OCI-LY3 (cell line): Measurements from ENCODE around the gene PVALB.

Experiments used
- EZH2phosphoT487 ChIP-seq: fragments of 200-600 bp; shearing (Covaris generic); IDR thresholded peaks from 2 replicates; pipeline ENCODE4 v1.6.1; 2018; ENCODE audit warnings: antibody characterized with exemption, mixed run types, low read depth
- TF ChIP-seq, protein P1 (sequence below): fragments of 200-600, 300-600 bp; sonication (generic); IDR thresholded peaks from 2 replicates; pipeline ENCODE4 v1.5.1; 2014; ENCODE audit warnings: antibody characterized with exemption, low read length, low read depth

- TF ChIP-seq, protein P1, sequence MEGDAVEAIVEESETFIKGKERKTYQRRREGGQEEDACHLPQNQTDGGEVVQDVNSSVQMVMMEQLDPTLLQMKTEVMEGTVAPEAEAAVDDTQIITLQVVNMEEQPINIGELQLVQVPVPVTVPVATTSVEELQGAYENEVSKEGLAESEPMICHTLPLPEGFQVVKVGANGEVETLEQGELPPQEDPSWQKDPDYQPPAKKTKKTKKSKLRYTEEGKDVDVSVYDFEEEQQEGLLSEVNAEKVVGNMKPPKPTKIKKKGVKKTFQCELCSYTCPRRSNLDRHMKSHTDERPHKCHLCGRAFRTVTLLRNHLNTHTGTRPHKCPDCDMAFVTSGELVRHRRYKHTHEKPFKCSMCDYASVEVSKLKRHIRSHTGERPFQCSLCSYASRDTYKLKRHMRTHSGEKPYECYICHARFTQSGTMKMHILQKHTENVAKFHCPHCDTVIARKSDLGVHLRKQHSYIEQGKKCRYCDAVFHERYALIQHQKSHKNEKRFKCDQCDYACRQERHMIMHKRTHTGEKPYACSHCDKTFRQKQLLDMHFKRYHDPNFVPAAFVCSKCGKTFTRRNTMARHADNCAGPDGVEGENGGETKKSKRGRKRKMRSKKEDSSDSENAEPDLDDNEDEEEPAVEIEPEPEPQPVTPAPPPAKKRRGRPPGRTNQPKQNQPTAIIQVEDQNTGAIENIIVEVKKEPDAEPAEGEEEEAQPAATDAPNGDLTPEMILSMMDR: no peak
- no peak for TF ChIP-seq EZH2phosphoT487
These were observed 33.8 kb upstream of the PVALB start for GRCh38 chr22:36850682-36851081.
